ENCODE results near the gene MRTFA.
"Not testable (repeated sequence)": the region's sequence is repeated elsewhere in the genome, so short reads cannot be mapped to it uniquely, and the experiment has no call there.

MRTFA gene

DNA sequence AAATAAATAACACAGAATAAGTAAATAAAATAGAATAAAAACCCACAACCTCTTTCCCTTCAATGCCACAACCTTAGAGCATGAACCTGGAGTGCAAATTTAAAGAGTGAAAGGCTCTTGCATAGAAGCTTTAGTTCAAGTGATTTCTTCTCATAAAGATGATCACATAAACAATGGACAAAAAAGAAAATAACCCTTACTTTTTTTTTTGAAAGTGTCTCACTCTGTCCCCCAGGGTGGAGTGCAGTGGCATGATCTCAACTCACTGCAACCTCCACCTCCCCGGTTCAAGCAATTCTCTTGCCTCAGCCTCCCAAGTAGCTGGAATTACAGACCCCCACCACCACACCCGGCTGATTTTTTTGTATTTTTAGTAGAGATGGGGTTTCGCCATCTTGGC is 10.7 kb downstream of the MRTFA start:
- DNase-seq, result not testable (repeated sequence)

DNA sequence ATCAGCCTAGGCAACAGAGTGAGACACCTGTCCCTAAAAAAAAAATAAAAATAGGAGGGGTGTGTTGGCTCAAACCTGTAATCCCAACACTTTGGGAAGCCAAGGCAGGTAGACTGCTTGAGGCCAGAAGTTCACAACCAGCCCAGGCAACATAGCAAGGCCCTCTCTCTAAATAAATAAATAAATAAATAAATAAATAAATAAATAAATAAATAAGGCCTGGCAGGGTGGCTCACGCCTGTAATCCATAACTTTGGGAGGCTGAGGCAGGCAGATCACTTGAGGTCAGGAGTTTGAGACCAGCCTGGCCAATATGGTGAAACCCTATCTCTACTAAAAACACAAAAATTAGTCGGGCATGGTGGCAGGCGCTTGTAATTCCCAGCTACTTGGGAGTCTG is 11.2 kb downstream of the MRTFA start:
- not testable (repeated sequence) for DNase-seq

DNA sequence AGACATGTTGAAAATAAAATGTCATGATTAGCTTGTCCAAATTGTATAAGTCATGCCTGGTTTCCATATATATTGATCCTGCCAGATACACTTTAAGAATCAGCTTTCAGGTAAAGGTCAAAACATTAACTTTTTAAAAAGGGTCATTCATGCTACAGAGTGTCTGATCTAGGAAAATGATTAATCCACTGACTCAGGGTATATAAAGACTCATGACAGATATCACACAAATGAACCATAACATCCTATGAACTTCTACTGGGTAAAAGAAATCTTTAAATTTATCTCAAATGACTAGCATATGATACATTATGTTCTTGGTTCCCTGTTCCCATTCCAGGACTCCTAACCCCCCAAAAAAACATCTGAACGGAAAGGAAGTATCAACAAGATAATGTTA is 11.7 kb downstream of the MRTFA start:
- no peak for DNase-seq

DNA sequence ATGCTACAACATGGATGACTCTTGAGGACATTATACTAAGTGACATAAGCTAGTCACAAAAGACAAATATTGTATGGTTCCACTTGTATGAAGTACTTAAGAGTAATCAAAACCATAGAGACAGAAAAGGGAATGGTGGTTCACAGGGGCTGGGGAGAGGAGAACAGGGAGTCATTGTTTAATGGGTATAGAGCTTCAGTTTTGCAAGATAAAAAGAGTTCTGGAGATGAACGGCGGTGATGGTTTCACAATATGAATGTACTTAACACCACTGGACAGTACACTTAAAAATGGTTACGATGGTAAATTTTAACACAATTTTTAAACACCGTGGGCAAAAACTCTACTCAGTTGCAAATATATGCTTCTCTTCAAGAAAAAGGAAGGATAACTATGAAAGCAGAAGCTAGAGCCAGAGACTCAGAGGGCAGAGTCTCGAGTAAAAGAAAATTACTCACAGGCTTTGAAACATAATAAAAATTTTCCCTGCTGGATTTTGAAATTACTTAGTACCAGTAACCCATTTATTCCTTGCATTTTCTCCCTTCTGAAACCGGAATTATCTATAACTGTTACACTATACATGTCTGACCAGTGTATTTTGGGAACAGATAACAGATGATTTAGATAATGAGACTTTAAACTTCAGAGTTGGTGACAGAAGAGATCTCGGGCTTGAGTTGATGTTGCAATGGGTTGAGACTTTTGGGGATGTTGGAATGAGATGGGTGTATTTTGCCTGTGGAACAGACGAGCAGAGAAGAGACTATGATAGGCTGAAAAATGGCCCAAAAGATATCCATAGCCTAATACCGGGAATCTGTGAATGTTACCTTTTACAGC is 15.0 kb downstream of the MRTFA start:
- DNase-seq, result no peak

DNA sequence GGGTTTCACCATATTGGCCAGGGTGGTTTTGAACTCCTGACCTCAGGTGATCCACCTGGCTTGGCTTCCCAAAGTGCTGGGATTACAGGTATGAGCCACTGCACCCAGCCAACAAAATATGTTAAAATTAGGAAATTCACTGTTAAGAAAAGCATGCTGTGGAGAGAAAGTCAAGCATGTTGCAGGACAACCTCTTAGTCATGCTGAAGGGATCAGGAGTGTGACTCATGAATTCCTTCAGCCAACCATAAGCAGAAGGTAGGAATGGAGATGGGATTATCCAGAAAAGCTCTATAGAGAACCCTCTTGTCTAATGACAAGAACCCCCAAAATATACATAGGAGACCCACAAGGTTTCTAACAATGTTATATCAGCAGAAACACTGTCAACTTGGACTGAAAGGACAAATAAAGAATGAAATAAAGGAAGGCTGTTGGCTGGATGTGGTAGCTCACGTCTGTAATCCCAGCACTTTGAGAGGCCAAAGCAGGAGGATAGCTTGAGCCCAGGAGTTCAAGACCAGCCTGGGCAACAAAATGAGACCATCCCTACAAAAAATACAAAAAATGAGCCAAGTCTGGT is 16.0 kb downstream of the MRTFA start:
- DNase-seq, result no peak

DNA sequence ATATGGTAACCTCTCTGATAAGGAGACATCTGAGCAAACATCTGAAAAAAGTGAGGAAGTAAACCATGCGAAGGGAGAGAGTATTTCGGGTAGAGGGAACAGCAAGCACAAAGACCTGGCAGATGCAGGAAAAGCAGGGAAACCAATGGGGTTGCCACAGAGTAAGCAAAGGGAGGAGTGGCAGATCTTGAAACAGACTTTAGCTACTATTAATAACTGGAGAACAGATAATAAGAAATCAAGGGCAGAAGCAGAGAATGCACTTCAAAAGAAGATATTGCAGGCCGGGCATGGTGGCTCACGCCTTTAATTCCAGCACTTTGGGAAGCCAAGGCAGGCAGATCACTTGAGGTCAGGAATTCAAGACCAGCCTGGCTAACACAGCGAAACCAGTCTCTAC is 18.1 kb downstream of the MRTFA start:
- DNase-seq, result no peak

DNA sequence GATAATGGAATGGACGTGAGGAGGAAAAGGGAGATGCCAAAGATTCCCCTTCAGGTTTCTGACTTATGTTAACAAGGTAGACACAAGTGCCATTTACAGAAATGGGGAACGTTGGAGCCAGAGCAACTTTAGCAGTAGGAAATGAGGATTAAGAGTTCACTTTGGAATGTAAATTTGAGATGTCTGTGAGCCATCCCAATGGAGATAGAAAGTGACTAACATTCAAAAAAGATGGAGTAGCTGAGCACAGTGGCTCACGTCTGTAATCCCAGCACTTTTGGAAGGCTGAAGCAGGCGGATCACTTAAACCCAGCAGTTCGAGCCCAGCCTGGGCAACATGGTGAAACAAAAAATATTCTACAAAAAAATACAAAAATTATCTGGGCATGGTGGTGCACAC is 19.9 kb downstream of the MRTFA start:
- DNase-seq, result no peak

DNA sequence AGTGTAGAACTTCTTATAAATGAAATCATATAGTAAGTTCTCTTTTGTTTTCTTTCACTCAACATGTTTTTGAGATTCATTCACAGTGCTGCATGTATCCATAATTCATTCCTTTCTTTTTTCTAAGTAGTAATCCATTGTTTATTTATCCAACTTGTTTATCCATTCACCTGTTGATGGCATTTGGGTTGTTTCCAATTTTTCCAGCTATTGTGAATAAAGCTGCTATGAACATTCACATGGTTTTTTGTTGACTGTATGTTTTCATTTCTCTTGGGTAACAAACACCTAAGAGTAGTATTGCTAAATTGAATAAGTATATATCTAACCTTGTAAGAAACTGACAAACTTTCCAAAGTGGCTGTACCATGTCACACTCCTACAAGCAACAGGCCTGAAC is 23.5 kb downstream of the MRTFA start:
- no peak for DNase-seq

DNA sequence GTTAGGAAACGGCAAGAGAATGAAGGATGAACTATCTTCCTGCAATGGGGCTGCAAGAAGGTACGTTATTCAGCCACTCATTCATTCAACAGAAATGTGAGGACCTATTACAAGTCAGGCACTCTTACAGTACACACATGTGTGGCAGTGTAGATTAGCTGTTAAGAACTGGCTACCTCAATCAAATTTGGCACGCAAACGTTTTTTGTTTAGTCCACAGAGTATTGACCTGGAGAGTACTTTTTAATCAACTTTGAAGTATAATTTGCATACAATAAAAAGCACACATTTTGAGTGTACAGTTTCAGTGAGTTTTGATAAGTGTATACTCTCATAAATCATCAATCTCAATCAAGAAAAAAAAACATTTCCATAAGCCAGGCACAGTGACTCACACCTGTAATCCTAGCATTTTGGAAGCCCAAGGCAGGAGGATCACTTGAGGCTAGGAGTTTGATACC is 24.2 kb downstream of the MRTFA start:
- no peak for DNase-seq

DNA sequence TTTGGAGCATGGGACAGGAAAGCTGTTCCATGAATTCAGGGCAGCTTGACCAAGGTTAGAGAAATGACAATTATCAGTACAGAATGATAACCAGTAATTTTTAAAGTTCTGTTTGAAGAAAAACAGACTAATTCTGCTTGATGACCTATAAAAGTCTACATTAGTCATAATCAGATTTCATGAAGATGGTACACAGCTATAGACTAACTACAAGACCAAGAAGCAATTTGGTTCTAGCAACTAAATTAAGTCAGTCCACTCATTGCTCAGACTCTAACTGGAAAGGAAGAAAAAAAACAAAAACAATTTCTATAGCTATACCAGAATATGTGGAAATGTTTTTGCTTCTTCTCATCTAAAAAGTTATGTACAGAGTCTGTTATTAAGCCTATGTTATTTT is 24.9 kb downstream of the MRTFA start:
- no peak for DNase-seq

DNA sequence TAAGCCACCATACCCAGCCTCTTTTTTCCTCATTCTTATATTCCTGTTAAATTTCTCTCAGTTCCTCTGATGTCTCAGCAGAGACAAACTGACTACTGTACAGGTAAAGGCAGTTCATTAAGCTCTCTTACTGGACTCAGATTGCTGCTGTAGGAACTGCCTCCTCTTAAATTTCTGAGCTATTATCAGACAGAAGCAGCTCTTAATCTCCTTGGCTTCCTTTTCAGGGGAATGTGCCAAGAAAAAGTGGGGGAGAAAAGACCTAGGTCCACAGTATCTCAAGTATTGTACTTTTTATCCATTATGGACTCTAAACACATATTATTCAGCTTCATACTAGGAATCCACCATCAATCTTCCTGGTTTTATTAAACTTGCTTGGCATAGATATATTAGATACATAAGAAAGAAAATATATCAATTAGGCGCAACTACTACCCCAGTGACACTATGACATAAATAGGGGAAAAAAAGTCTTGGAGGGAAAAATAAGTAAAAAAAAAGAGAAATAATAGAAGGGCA is 26.1 kb downstream of the MRTFA start:
- DNase-seq, result no peak

DNA sequence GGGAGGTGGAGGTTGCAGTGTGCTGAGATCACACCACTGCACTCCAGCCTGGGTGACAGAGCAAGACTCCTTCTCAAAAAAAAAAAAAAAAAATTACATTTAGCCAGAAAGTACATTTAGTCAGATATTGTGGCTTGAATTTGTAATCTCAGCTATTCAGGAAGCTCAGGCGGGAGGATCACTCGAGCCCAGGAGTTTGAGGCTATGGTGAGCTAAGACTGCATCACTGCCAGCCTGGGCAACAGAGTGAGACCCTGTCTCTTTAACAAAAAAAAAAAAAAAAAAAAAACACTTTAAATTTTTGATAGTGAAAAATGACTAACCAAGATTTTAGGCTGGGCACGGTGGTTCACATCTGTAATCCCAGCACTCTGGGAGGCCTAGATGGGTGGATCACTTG is 27.3 kb downstream of the MRTFA start:
- no peak for DNase-seq

DNA sequence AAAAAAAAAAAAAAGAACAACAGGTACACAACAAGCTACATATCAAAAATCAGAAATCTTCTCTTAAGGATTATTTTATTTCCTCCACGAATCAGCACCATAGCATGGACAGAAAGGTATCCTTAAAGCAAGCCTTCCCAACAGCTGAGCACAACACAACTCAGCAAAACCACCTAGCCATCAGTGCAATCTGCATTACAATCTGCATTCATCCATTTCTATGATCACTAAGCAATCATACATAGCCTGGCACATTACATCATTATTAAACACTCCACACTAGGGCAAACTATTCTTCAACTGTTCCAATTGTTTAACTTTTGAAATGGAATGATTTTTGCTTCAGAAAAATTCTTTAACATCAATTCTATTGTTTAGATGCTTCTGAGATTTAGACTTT is 29.0 kb downstream of the MRTFA start:
- DNase-seq, result no peak

DNA sequence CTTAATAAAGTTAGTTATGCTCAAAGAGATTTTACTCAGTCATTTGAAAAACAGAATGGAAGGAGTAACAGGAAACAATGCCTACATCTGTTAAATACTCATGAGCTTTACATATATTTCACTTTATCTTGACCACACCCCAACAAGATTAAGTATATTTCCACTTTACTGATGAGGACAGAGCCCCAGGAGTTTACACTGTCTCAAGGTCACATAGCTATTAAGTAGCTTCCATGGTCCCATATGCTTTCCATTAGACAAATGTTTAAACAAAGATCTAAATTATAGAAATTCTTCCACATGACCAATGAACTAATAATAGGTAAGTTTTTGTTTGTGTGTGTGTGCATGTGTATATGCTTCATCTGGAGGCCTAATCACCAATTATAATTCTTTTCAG is 30.2 kb downstream of the MRTFA start:
- no peak for DNase-seq

DNA sequence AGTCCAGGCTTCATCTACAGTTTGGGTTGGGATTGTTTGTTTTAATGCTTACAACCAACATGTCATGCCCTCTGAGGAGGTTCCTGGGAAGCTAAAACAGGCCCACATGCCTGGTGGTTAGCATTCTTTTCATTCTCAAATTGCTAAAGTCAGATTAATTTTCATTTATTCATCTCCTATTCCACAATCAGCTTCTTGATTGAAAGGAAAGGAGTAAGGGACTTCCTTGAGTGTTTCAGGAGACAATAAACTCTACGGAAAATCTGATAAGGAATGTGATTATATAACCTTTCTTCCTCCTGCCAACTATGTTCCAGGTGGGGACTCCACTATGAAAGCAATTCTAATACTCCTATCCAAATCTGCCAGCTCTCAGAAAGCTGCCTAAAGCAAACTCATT is 30.8 kb downstream of the MRTFA start:
- no peak for DNase-seq

DNA sequence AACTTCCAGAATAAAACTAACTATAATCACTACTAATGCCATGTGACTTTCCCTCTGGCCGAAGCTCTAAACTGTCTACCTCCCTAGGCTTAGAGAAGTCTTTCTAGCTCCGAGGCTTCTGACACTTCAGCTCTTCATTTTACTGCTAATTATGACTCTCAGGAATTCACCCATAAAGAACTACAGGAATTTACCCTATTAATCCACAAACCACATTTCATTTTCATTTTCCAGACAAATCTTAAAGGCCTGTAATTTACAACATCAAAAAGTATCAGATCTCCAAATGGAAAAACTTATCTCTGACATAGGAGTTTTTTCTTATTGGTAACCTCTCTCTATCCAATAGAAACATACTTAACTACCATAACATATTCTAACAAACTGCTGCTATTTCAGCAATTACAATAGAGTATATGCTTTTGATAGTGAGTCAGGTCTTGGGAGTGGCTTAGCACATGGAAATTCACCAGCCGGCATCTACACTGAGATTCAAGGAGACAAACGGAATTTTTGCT is 33.4 kb downstream of the MRTFA start:
- DNase-seq, result no peak

DNA sequence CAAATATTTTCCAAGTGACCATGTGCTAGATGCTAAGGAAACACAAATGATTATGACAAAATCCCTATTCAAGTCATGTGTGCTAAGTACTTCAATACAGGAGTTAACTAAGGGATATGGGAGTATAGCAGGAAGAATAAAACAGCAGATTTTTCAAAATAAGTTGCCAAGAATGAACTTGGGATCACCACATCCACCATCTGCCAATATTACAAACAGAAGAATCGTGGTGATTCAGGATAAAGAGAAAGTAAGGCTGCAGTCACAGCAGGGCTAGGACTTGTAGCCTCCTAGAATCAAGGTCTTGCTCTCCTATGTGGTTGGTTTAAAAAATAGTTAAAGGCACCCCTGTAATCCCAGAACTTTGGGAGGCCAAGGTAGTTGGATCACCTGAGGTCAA is 34.3 kb downstream of the MRTFA start:
- DNase-seq, result no peak

DNA sequence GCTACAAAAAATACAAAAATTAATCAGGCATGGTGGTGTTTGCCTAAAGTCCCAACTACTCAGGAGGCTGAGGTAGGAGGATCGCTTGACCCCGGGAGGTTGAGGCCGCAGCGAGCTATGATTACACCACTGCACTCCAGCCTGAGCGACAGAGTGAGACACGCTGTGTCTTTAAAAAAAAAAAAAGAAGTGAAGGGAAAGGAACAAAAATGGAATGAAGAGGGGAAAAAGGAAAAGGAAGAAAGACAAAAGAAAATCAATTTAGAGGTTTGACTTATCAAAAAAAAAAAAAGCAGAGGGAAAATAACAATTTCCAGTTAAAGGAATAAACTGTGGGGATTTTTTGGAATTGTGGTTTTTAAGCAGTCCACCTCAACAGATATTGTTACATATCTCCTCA is 36.8 kb downstream of the MRTFA start:
- no peak for DNase-seq

DNA sequence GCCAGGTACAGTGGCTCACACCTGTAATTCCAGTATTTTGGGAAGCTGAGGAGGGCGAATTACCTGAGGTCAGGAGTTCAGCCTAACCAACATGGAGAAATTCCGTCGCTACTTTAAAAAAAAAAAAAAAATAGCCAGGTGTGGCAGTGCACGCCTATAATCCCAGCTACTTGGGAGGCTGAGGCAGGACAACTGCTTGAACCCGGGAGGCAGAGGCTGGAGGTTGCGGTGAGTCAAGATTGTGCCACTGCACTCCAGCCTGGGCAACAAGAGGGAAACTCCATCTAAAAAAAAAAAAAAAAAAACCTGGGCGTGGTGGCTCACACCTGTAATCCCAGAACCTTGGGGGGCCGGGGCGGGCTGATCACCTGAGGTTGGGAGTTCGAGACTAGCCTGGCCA is 37.8 kb downstream of the MRTFA start:
- not testable (repeated sequence) for DNase-seq

DNA sequence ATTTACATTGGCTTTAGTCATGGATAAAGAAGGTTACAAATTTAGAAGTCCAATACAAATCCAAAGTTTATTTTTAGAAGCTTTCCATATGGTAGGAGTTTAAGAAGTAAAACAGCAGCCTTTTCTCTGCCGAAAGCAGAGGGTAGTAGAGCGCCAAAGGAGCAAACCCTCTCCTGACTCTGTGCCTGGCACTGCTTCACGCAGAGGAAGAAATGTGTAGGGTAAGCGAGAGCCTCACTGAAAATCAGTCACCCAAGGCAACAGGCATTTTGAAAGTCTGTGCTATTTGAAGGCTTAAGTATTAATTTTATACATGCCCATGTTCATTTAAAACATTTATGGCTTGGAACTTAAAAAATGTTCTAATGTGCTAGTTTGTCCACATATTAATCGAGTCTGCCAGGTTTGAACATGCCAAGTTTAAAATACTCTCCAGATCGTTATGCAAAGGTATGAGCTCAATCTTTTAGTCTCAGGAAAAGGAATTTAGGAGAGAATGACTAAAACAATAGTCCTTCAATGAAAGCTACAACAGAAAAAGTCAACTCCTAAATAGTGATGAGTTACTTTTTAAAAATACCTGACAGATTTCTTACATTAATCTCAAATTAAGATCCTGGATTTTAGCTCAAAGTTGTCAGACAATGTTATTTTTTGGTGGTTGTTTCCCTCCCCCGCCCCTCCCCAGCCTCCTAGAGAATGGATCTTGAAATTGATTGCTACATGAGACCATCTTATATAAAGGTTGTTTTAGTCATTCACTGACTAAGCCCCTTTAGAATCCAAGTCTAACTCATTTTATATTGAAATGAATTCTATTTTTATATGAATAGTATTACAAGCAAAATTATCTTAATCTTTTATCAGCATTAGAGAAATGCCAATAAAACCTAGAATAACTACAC is 38.7 kb downstream of the MRTFA start:
- DNase-seq, result no peak

DNA sequence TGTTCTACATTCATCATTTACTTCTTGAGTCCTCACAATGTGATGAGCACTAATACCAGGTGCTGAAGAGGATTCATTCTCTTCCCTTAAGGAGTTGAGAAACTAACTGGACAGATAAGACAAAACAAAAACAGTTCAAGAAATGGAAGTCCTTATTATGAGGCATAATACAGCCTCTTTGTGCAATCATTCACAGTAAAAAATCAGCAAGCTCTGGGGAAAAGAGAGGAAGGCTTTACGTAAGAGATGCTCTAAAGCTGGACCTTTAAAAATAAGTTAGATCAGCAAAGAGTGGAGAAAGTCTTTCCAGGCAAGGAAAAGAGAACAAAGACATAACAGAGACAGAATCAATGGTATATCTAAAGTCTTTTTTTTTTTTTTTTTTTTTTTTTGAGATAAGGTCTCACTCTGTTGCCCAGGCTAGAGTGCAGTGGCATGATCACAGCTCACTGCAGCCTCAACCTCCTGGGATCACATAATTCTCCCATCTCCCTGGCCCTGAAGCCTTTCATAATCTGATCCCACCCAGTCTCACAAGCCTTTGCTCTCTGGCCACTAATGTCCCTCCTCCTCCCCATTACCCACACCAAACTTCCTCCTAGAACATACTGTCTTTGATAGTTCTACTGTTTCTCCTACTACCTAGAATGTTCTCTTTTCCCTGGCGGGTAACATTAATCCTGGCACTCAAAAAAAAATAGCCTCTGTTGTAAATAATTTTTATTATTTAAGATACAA is 40.9 kb downstream of the MRTFA start:
- no peak for DNase-seq

DNA sequence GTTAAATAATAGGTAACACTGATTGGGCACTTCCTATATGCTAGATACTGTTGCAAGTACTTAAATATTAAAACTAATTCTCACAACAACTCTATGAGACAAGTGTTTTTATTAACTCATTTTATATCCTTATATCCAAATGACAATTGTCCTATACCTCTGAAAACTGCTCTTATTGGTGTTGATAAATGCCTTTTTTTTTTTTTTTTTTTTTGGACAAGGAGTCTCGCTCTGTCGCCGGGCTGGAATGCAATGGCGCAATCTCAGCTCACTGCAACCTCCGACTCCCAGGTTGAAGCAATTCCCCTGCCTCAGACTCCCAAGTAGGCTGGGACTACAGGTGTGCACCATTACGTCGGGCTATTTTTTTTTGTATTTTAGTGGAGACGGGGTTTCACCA is 41.6 kb downstream of the MRTFA start:
- no peak for DNase-seq

All from CD4-positive, alpha-beta T cell treated with Interleukin-1 beta for 1 hour (primary cell).